ENCODE results near the gene C11orf21.
"Not testable (repeated sequence)": the region's sequence is repeated elsewhere in the genome, so short reads cannot be mapped to it uniquely, and the experiment has no call there.

Gene C11orf21

DNA sequence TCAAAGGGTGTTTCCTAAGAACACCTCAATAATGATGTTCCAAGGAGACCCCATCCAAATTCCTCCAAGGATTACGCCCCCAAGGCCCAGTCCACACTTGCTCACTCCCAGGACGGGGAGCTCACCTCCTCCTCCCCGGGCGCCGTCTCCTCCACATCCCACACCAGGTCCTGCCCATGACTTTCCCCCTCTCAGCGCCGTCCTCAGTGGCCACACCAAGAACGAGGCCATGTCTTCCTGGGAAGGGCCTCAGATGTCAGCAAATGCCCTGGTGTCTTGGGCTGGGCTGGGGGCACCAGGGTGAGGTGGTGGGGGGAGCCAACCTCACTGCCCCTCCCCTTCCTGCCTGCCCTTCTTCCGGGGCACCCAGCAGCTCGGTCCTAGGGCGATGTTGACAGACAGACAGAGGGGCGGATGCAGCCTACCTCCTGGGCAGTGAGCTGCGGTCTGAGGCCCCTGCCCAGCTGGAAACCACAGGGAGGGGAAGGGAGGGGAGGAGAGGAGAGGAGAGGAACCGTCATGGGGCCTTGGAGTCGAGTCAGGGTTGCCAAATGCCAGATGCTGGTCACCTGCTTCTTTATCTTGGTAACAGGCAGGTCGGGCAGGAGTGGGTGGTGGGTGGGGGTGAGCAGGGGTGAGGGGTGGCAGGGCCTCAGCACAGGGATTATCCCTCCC, at the start of gene C11orf21, which contains the start of gene TSPAN32:
Gene C11orf21 (minus strand): TSS at position 288 of the 675 bp plus-strand sequence. CDS start 110 bp downstream, at position 178.
Gene TSPAN32 (plus strand): TSS at position 383 of the 675 bp plus-strand sequence. CDS start 137 bp downstream, at position 520.
- in situ Hi-C loops (cut with HindIII; ENCODE audit: low pct_unique_long_range_greater_than_20kb, low sequenced_read_pairs), result no loop called here
- no peak for DNase-seq (ENCODE audit: low read depth in 1 of 2, low spot score in 1 of 2)
- no peak for TF ChIP-seq JUND (IDR thresholded peaks at IDR 0.05; ENCODE audit: low read depth)

DNA sequence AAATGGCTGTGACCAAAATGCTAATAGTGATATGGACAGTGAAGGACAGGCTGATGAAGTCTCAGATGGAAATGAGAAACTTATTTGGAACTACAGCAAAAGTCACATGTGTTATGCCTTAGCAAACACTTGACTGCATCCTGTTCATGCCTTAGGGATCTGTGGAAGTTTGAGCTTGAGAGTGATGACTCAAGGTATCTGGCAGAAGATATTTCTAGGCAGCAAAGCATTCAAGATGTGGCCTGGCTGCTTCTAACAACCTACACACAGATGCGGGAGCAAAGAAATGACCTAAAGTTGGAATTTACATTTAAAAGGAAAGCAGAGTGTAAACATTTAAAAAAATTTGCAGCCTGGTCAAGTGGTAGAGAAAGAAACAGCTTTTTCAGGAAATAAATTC, 47.3 kb upstream of the C11orf21 start:
- no peak for TF ChIP-seq JUND (IDR thresholded peaks at IDR 0.05; ENCODE audit: low read depth)
- in situ Hi-C loops (cut with HindIII; ENCODE audit: low pct_unique_long_range_greater_than_20kb, low sequenced_read_pairs), result no loop called here
- DNase-seq (ENCODE audit: low read depth in 1 of 2, low spot score in 1 of 2), result no peak

DNA sequence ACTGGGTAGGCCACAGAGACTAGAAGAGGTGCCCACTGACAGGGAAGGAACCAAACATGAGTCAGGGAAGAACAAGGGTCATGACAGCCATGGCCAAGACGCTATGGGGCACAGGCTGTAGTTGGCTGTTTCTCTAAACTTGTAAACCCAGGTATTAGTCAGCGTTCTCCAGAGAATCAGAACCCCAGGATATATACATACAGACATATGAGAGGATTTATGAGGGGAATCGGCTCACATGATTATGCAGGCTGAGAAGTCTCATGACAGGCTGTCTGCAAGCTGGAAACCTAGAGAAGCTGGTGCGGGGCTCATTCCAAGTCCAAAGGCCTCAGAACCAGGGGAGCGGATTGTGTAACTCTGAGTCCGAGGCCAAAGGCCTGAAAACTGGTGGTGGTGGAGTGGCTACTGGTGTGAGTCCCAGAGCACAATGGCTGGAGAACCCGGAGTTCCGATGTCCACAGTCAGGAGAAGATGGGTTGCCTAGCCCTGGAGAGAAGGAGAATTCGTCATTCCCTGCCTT, 45.7 kb upstream of the C11orf21 start:
- no peak for DNase-seq (ENCODE audit: low read depth in 1 of 2, low spot score in 1 of 2)
- in situ Hi-C loops (cut with HindIII; ENCODE audit: low pct_unique_long_range_greater_than_20kb, low sequenced_read_pairs), result no loop called here
- TF ChIP-seq JUND (IDR thresholded peaks at IDR 0.05; ENCODE audit: low read depth), result no peak

DNA sequence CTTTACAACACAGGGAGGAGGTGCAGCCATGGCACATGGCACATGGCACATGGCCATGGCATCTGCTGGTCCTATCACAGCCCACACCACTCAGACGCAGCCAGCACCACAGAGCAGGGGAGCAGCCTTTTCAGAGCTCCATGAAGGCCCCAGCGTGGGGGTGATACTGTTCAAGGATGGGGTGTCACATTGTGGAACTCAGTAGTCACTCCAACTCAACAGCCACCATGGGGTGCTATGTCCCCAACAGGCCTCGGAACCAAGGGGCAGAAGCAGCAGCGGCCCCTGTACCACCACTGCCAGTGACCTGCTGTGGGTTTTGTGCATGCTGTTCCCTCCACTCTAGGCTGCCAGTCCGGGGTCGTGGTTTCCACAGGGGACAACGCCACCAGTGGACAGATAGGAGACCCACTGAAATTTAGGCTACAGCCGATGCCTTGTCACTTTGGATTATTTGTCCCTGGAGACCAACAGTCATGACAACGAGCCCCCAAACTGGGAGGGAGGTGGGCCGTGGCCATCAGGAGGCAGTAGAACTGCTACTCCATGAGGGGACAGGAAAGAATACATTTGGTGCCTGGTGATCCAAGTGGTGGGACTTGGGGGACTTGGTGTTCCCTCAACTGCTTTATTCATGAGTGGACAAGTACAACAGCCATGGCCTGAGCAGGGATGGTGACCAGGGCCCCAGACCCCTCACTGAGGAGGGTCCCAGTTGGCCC, 45.0 kb upstream of the C11orf21 start:
- in situ Hi-C loops (cut with HindIII; ENCODE audit: low pct_unique_long_range_greater_than_20kb, low sequenced_read_pairs), result no loop called here
- no peak for DNase-seq (ENCODE audit: low read depth in 1 of 2, low spot score in 1 of 2)
- no peak for TF ChIP-seq JUND (IDR thresholded peaks at IDR 0.05; ENCODE audit: low read depth)

DNA sequence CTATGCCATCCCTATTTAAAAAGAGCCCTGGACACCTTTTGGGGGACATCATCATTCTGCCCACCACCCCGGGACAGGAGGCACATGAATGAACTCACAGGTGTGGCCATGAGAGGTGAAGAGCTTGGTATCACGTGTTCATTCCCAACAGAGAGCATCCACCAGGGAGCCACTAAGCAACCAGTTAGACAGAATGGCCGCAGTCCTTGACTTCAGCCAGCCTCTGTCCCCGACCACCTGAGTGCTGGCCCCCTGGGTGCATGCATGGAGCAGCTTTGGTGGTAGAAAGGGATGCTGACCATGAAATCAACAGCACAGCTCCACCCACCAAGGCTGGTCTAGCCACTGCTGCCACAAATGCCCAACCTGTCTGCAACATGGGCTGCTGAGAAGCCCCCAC, 44.3 kb upstream of the C11orf21 start:
- no peak for TF ChIP-seq JUND (IDR thresholded peaks at IDR 0.05; ENCODE audit: low read depth)
- no peak for DNase-seq (ENCODE audit: low read depth in 1 of 2, low spot score in 1 of 2)
- in situ Hi-C loops (cut with HindIII; ENCODE audit: low pct_unique_long_range_greater_than_20kb, low sequenced_read_pairs), result no loop called here

DNA sequence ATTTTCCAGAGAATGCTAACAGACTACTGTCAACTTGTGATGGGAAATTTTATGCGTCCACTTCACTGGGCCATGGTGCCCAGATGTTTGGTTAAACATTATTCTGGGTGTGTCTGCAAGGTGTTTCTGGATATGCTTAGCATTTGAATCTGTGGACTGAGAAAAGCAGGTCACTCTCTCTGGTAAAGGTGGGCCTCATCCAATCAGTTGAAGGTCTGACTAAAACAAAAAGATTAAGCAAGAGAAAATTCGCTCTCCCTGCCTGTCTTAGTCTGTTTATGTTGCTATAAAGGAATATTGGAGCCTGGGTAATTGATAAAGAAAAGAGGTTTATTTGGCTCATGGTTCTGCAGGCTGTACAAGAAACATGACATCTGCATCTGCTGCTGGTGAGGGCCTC, 43.3 kb upstream of the C11orf21 start:
- in situ Hi-C loops (cut with HindIII; ENCODE audit: low pct_unique_long_range_greater_than_20kb, low sequenced_read_pairs), result no loop called here
- no peak for TF ChIP-seq JUND (IDR thresholded peaks at IDR 0.05; ENCODE audit: low read depth)

DNA sequence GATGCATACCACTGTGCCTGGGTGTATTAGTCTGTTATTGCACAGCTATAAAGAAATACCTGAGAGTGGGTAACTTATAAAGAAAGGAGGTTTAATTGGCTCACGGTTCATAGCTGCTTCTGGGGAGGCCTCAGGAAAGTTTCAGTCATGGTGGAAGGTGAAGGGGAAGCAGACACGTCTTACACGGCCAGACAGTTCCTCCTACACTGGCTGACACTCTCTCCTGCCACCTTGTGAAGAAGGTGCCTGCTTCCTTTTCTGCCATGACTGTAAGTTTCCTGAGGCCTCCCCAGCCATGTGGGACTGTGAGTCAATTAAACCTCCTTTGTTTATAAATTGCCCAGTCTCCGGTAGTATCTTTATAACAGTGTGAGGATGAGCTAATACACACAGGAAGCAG, 41.8 kb upstream of the C11orf21 start:
- no peak for DNase-seq (ENCODE audit: low read depth in 1 of 2, low spot score in 1 of 2)
- TF ChIP-seq JUND (IDR thresholded peaks at IDR 0.05; ENCODE audit: low read depth), result no peak
- in situ Hi-C loops (cut with HindIII; ENCODE audit: low pct_unique_long_range_greater_than_20kb, low sequenced_read_pairs), result no loop called here

More for the DNA sequence above, 43.3 kb upstream of the C11orf21 start:
- no peak for DNase-seq (ENCODE audit: low read depth in 1 of 2, low spot score in 1 of 2)

DNA sequence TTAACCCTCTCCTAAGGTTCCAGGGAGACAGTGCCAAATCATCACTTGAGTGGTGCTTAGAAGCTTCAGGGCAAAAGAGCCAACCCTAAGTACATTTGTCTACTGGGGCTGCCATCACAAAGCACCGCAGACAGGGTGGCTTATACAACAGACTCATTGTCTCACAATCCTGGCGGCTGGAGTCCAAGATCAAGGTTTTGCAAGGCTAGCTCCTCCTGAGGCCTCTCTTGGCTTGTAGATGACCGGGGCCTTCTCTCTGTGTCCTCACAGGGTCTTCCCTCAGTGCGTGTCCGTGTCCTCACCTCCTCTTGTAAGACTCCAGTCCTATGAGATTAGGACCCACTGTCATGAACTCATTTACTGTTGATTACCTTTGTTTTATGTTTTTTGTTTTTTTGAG, 41.3 kb upstream of the C11orf21 start:
- in situ Hi-C loops (cut with HindIII; ENCODE audit: low pct_unique_long_range_greater_than_20kb, low sequenced_read_pairs), result no loop called here
- no peak for DNase-seq (ENCODE audit: low read depth in 1 of 2, low spot score in 1 of 2)
- no peak for TF ChIP-seq JUND (IDR thresholded peaks at IDR 0.05; ENCODE audit: low read depth)

DNA sequence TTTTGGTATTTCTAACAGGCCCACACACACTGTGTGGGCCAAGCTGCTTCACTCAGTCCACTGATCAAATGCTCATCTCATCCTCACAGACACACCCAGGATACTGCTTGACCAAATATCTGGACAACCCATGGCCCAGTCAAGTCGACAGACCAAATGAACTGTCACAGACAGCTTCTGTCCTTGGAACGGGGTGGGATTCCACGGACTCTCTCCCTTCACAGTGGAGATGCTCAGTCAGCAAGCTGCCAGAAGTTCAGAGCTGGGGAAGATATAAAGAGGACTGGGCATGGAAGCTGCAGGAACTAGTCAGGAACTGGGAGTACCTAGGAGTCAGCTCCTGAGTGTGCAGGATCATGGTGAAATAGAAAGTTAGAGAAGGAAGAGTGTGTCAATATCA, 40.8 kb upstream of the C11orf21 start:
- no peak for DNase-seq (ENCODE audit: low read depth in 1 of 2, low spot score in 1 of 2)
- no peak for TF ChIP-seq JUND (IDR thresholded peaks at IDR 0.05; ENCODE audit: low read depth)
- in situ Hi-C loops (cut with HindIII; ENCODE audit: low pct_unique_long_range_greater_than_20kb, low sequenced_read_pairs), result no loop called here

DNA sequence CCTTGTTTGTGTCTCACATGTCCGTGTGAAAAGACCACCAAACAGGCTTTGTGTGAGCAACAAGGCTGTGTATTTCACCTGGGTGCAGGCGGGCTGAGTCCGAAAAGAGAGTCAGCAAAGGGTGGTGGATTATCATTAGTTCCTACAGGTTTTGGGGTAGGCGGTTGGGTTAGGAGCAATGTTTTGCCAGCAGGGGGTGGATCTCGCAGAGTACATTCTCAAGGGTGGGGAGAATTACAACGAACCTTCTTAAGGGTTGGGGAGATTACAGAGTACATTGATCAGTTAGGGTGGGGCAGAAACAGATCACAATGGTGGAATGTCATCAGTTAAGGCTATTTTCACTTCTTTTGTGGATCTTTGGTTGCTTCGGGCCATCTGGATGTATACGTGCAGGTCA, 37.0 kb upstream of the C11orf21 start:
- in situ Hi-C loops (cut with HindIII; ENCODE audit: low pct_unique_long_range_greater_than_20kb, low sequenced_read_pairs); DNase-seq (ENCODE audit: low read depth in 1 of 2, low spot score in 1 of 2): not testable (repeated sequence)

DNA sequence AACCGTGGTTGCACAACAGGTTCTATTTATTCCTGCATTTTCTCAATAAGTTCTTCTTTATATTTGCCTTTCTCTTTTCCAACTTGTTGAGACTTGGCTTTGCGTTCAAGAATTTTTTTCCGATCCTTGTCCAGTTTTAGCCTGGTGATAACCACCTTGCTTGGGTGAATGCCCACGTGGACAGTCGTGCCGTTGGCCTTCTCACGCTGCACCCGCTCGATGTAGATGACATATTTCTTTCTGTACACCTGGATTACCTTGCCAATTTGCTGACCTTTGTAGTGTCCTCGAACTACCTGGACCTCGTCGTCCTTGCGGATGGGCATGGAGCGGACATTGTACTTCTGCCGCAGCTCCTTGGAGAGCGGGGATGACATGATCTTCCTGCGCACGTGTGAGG, 33.6 kb upstream of the C11orf21 start:
- in situ Hi-C loops (cut with HindIII; ENCODE audit: low pct_unique_long_range_greater_than_20kb, low sequenced_read_pairs), result not testable (repeated sequence)

DNA sequence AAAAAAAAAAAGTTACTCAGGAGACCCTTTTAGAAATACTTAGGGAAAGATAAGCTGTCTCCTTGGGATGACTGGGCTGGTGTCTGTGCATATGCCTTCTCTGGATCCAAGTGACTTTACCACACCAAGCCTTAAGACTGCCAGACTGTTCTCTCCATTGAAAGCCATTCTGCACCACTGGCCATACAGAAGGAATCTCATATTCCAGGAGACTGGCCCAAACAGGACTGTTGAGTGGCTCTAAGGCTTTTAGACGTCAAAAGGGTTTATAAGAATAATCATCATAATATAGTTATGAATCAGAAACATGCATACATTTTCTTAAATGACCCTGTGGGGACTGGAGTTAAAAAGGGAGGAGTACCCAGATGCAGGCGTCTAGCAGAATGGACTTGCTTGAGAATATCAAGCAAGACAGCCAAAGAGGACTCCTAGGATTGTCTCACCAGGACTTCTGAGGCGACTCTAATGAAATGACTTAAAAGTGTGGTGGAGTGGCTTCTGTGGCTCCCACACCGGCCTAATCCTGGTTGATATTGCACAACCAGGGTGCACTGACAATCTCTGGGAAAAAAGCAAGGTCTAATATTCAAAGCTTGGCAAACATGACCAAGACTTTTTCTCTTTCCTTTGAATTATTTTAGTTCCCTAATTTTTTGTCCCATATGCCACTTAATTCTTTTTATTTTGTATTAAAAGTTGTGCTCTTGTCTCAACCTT, 31.9 kb upstream of the C11orf21 start:
- in situ Hi-C loops (cut with HindIII; ENCODE audit: low pct_unique_long_range_greater_than_20kb, low sequenced_read_pairs), result not testable (repeated sequence)

More for the DNA sequence above, 33.6 kb upstream of the C11orf21 start:
- not testable (repeated sequence) for DNase-seq (ENCODE audit: low read depth in 1 of 2, low spot score in 1 of 2)

DNA sequence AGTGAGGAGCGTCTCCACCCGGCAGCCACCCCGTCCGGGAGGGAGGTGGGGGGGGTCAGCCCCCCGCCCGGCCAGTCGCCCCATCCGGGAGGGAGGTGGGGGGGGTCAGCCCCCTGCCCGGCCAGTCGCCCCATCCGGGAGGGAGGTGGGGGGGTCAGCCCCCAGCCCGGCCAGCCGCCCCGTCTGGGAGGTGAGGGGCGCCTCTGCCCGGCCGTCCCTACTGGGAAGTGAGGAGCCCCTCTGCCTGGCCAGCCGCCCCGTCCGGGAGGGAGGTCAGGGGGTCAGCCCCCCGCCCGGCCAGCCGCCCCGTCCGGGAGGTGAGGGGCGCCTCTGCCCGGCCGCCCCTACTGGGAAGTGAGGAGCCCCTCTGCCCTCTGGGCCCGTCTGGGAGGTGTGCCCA, 30.9 kb upstream of the C11orf21 start:
- DNase-seq (ENCODE audit: low read depth in 1 of 2, low spot score in 1 of 2); in situ Hi-C loops (cut with HindIII; ENCODE audit: low pct_unique_long_range_greater_than_20kb, low sequenced_read_pairs): not testable (repeated sequence)

More for the DNA sequence above, 31.9 kb upstream of the C11orf21 start:
- not testable (repeated sequence) for DNase-seq (ENCODE audit: low read depth in 1 of 2, low spot score in 1 of 2)
